ELF-1 (cell line): ENCODE measurements around the gene ATRX.
A peak's percentile ranks its signal among the peaks of the same experiment; 100 is the strongest.
"Not testable (repeated sequence)": the region's sequence is repeated elsewhere in the genome, so short reads cannot be mapped to it uniquely, and the experiment has no call there.

Source experiments
- DNase-seq: peaks from one replicate; pipeline ENCODE4 v3.0.0-alpha.2; 2016; ENCODE audit warnings: low read depth, low spot score

ATRX gene

GRCh38 chrX:77505227-77505626 is 280.8 kb downstream of the ATRX start:
- DNase-seq = no peak

DNA sequence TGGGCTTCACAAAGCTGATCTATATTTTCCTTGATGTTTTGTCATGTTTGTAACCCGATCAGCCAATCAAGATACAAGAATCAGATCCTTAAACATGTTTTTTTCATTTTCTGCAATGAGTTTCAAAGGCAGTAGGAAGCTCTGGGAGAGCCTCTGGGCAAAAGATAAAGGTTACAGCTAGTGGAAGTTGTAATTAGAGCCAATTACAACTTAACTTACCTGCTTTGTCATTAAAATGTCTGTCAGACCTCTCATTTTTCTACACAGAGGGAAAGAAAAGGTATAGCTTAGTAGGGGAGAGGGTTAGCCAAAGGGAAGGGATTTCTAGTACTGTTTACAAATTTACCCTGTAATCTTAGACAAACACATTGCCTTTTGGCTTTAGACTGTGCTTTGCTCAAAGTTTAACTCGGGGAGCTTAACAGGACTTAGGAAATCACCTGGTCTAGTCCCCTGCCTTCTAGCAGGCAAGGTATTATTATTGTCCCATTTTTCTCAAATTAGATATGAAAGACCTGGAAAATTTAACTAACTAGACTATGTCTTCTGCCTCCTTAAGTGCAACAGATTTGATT is 283.0 kb downstream of the ATRX start:
- peak; percentile 41 for DNase-seq

GRCh38 chrX:77500164-77500563 is 285.9 kb downstream of the ATRX start:
- DNase-seq = not testable (repeated sequence)

- DNase-seq = peak; percentile 98
Observed at GRCh38 chrX:77493677-77494553, 292.1 kb downstream of the ATRX start.

DNA sequence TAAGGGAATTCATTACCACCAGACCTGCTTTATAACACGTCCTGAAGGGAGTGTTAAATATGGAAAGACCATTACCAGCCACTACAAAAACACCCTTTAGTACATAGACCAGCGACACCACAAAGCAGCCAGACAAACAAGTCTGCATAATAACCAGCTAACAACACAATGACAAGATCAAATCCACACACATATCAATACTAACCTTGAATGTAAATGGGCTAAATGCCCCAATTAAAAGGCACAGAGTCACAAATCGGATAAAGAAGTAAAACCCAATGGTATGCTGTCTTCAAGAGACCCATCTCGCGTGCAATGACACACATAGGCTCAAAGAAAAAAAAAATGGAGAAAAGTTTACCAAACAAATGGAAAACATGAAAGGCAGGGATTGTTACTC is 302.0 kb downstream of the ATRX start:
- no peak for DNase-seq

DNA sequence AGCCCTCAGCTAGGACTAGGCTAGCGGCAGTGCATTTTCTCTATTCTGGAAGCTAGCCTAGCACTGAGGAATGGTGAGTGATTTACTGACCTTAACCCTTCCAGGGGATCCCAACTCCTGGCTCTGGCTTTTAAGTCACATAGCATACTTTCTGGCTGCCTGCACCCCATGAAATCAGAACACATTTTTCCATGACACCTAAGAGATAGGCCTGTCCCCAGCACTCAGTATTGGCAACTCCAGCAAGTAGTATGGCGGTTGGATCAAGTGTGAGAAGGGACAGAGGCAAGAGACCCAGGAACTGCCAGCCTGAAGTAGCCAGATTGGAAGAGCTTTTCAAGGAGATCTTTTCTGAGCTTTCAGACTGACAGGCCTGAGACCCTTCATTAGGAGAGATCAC is 330.6 kb downstream of the ATRX start:
- DNase-seq = no peak
